SHP77 (cell line): ENCODE results near the gene CWC25.

ENCODE experiments used
- DNase-seq, 2 experiments: peaks; one replicate each; lab custom pipeline; 2025; lab: John Stamatoyannopoulos, UW

The CWC25 gene

DNA sequence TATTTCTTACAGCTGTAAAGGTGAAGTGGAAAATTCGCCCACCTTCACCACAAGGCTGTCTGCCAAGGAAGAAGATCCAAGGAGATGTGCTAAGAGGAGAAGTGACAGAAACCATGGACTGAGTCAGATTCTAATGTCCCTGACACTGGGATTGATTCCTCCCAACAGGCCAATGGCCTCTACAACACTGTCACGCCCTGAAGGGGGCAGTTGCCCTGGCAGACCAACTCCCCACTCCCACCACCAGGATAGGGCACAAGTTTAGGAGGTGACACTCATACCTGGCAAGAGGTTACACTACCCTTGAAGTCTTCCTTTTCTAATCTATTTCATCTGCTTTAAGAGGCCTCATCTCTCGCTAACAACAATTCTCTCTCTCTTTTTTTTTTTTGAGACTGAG is 41.9 kb downstream of the CWC25 start:
- no peak for DNase-seq

DNA sequence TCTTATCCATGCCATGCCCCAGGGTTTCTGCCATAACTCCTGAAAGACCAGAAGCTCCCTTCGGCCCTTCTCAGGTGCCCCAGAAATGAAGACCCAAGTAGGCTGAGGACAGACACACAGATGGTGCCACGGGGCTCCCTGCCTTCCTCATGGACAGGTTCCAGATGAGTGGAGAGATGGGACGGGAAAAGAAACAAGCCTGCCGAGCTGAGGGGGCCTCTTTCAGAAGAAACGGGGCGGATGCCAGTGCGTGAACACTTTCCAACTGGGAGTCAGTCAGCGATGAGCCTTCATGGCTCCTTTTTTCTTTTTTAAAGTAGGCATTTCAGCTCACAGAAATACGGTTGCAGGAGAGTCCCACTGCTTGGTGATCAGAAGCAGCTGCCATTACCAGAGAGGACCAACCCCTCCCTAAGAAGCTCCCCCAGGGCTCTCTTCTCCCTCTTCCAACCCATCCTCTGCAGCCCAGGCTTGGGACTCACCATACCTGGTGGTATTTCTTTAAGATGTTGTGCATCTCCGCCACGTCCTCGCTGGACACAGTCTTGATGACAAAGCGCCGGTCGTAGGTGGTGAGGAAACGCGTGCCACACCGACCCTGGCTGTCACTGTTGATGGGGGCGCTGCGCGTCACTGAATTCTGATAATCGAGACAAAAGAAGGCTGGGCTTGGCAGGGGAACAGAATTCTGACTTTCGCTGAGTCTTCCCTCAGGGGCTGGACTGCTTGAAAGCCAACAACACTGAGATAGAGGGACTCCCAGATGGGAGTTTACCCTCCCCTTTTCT is 45.0 kb downstream of the CWC25 start:
- no peak for DNase-seq

DNA sequence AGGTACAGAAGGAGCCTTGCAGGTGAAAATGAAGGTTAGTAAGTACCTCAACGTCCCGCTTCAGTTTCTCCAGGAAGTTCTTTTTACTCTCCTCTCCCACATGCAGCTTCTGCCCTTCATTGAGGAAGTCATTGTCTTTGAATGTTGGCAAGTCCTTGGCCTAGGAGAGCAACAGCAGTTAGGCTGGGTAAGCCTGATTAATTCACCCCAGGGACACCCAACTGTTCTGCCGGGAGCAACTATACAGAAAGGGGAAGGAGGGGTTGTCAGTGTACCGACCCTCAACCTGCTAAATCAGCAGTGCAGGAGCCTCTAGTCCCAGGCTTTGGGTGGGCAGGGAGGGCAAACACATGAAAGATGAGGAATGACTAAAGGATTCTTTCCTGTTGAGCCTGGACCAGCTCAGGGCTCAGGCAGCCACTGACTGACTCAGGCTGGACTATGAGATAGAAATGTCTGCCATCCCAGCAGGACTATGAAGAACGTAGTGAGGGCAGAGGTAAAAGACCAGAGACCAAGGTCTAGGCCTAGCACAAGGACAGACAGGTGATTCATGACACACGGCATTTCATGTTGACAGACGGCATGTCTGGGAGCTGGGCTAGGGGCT is 47.4 kb downstream of the CWC25 start:
- no peak for DNase-seq

DNA sequence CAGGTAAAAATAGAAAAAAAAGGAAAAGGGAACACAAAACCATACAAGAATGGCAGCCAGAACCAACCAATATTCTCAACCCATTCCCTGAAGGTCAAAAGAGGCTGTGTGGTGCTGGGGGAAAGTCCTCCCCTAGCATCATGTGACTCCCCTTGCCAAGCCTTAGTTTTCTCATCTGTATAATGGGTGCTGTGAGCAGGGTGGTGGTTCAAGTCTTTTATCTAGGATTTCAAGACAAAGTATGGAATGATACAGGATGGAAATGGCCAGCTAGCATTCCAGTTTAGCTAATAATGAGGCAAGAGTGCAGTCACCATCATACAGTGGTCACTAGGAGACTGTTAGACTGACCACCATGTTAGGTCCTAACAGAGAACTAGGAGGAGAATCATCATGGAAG is 51.9 kb downstream of the CWC25 start:
- DNase-seq = no peak

DNA sequence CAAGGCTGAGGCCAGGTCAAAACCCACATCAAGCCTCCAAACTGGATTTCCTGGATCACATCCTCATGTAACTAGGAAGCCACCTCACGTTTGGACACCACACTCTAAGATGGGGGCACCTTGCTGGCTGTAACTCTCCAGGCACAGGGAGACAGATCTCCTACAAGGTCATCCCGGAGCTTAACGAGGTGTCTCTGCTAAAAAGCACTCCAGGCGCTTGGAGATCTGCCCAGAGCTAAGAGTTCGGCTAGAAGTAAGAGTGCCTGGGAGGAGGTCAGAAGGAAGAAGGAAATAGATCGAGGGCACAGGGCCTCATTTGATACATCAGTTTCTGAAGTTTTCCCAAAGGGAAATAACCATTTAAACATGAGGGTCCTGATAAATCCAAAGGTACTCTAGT is 56.7 kb downstream of the CWC25 start:
- no peak for DNase-seq

DNA sequence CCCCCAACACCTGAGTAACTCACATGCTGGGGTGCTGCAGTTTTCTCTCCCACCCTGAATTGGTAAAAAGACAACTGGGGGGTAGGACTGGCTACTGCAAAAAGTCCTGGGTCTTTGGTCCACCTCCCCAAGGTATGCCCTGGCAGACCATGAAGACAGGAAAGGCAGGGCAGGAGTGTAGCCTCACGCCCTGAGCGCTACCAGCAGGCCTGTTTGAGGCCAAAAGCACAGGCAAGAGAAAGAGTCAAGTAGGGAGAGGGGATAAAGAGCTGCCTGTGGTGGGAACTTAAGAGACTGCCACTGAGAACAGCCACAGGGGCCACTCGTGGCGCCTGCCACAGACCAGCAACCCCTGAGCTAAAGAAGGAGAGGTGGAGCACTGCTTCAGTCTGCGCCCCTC is 58.8 kb downstream of the CWC25 start:
- DNase-seq = no peak

DNA sequence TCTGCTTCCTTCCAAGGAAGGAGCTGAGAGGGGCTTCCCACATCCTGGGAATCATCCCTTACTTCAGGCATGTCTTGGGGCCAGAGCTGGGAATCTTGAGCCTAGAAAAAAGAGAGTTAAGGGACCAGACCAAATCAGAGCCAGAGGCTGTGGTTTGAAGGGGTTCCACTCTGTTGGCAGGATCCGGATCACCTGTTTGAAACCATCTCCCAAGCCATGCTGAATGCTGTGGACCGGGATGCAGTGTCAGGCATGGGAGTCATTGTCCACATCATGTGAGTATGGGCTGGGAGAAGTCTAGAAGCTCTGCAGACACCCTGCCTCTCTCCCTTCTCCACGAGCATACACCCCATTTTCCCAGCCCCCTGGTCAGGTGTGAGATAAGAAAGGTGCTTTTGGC is 62.9 kb downstream of the CWC25 start:
- DNase-seq = no peak

DNA sequence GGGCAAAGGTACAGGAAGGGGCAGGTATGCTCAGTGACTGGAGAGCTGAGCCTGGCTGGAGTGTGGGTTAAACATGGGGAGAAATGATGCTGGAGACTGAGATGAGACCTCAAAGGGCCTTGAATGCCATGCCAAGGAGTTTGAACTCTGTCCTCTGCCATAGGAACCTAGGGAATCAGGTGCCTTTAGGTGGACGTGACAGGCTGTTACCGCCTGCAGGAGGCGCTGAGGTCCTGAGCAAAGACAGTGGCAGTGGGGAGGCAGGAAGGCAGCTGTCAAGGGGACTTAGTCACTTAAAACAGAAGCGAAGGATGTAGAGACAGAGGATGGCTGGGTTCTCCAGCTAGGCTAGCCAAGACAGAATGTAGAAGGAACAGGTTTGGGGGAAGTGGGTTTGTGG is 63.5 kb downstream of the CWC25 start:
- DNase-seq = peak; percentile 22 to 29

DNA sequence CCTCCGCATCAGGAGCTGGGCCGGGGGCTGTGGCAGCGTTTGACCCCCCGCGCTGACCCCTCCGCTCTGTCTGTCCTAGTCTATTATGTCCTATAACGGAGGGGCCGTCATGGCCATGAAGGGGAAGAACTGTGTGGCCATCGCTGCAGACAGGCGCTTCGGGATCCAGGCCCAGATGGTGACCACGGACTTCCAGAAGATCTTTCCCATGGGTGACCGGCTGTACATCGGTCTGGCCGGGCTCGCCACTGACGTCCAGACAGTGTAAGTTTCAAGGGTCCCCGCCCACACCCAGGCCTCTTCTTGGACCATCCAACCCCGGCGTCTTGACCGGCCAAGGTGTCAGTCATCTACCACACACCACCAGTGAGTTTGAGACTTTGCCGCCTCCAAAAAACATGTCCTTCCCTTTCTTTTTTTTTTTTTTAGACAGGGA is 72.0 kb downstream of the CWC25 start:
- DNase-seq = no peak

DNA sequence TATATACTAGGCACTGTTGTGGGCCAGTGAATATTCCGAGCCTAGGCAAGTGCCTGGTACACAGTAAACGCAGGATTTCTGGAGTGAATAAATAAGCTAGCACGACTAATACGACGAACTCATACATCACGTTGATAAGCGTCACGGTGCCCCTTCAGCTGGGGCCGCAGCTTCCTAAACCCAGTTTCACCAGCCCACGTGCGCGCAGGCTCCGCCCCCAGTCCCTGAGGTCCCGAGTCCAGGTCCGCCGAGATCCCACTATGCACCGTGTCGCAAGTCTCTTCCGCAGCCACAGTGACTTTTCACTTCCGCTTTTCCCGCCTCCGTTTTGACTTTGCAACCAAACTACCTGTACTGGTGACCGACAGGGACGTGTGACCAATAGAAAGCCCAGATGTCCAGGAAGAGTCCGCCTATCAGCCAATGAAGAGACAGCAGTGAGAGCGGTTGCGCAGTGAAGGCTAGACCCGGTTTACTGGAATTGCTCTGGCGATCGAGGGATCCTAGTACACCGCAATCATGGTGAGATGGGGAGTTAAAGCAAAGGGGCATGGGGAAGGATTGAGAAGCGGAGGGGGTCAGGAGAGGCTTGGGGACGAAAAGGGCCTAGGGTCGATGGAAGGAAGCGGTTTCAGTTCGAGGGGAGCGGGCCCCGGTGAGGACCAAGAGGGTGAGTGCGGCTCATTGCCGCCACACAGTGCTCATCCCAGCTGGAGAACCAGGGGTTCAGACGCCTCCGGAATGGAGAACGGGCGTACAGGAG is 72.6 kb downstream of the CWC25 start, which contains the start of gene PSMB3:
Gene PSMB3 (plus strand): TSS at position 434 of the 763 bp plus-strand sequence. CDS start 86 bp downstream, at position 520.
- DNase-seq = peak; percentile 99

DNA sequence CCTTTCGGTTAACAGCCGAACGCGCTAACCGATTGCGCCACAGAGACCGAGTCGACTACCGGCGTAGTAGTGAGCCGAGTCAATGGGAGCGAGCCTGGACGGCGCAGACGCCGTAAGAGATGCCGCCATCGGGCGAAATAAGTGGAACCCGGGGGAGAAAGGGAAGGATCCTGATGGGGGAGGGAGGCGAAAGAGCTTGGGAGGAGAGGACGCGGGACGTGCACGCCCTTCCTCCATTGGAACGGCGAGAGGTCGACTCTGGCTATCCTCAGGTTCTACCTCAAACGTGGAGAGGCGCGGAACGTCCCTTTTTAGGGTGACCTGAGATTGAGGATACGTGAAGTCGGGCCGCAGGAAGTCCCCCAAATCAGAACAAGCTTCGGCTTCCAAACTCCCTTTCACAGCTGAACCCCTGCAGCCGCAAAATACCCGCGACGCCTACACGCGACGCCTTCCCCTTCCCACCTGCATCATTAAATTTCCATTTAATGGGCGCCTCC is 73.3 kb downstream of the CWC25 start:
- peak; percentile 64 to 73 for DNase-seq

DNA sequence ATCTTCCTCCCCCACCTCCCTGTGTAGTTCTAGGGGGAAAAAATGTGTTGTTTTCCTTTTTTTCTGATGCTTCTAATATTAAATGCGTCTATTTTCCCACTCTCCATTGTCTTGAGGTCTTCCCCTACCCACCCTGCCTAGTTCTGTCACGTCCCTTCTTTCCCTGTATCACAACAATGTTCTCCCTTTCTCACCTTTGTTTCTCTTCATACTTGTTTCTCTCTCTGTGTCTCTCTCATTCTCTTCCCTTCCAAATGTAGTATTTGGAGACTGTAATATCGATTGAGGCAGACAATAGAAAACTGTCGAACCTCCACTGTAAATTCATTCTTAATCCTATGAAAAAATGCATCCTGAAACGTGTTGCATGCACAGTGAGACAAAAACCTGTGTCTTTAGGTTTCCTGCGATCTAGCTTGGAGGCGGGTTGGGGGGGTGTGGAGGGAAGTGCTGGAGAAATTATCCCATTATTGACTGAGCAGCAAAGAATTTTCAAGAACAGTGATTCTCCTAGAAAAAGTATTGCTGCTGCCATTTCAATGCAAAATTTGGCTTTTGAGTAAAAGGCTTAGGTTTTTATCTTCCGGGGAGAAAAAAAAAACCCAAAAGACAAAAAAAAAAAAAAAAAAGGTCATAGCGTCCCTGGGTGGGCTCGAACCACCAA is 73.8 kb downstream of the CWC25 start:
- DNase-seq = peak; percentile 35 to 47
